A673 (cell line): ENCODE data around the gene C2CD3. TPM values are rescaled to one million over a fixed set of nuclear protein-coding genes. Genes with fewer than 3 reads are reported as not detected.

Experiments used
- BruUV-seq: library from RNA; stranded (reverse); fragments of 400-500 nt; replicated peaks from 2 replicates; lab custom pipeline; 2021; lab: Mats Ljungman, UMichigan
- CTCF ChIA-PET: fragments of 300-600 bp; sonication (Branson Sonifier 250); formaldehyde crosslinking; loops from one replicate; lab custom pipeline; 2022; ENCODE audit warnings: antibody characterized with exemption; lab: Charles Lee
- POLR2A ChIA-PET: fragments of 300-600 bp; sonication (Branson Sonifier 250); formaldehyde crosslinking; loops from one replicate; lab custom pipeline; 2022; ENCODE audit warnings: antibody characterized with exemption; ENCODE audit not compliant: low non-redundant PET; lab: Charles Lee
- DNase-seq: peaks from one replicate; pipeline ENCODE4 v3.0.0-alpha.2; 2015; ENCODE audit warnings: low spot score
- H3K27ac ChIP-seq: fragments of 200-600 bp; sonication (generic); 2 replicates; pipeline ENCODE4 v1.5.1; 2016; ENCODE audit warnings: mixed run types, low read depth, mild to moderate bottlenecking, mixed read lengths, antibody characterized with exemption, low read length; ENCODE audit not compliant: poor library complexity, severe bottlenecking
- H3K27me3 ChIP-seq: fragments of 200-600 bp; sonication (generic); replicated peaks from 2 replicates; pipeline ENCODE4 v1.6.1; 2017; ENCODE audit warnings: mixed run types, low read depth, mild to moderate bottlenecking, mixed read lengths, antibody characterized with exemption, low read length; ENCODE audit not compliant: insufficient read depth, poor library complexity
- H3K36me3 ChIP-seq: fragments of 200-600 bp; sonication (generic); 2 replicates; pipeline ENCODE4 v1.6.1; 2016; ENCODE audit warnings: mixed run types, mild to moderate bottlenecking, mixed read lengths, antibody characterized with exemption, low read length; ENCODE audit not compliant: insufficient read depth, poor library complexity, severe bottlenecking
- H3K4me1 ChIP-seq: fragments of 200-600 bp; sonication (generic); 2 replicates; pipeline ENCODE4 v1.6.1; 2017; ENCODE audit warnings: mixed run types, mild to moderate bottlenecking, mixed read lengths, antibody characterized with exemption, low read length; ENCODE audit not compliant: insufficient read depth, poor library complexity, severe bottlenecking
- H3K4me3 ChIP-seq: fragments of 200-600 bp; sonication (generic); 2 replicates; pipeline ENCODE4 v1.5.1; 2016; ENCODE audit warnings: low read depth, mixed run types, mild to moderate bottlenecking, mixed read lengths, low read length; ENCODE audit not compliant: poor library complexity, severe bottlenecking
- H3K9me3 ChIP-seq: fragments of 200-600 bp; sonication (generic); 2 replicates; pipeline ENCODE4 v1.6.1; 2016; ENCODE audit warnings: mixed run types, low read depth, mild to moderate bottlenecking, mixed read lengths, antibody characterized with exemption, low read length; ENCODE audit not compliant: poor library complexity, severe bottlenecking
- EZH2 ChIP-seq: fragments of 200-600 bp; sonication (generic); IDR thresholded peaks from 2 replicates; pipeline ENCODE4 v1.6.1; 2017; ENCODE audit warnings: borderline replicate concordance, low read depth, mild to moderate bottlenecking, mixed read lengths, antibody characterized with exemption, low read length; ENCODE audit not compliant: poor library complexity, severe bottlenecking
- intact Hi-C: fragments of 100-400 bp; cut with micrococcal nuclease; formaldehyde crosslinking; loops from one replicate; pipeline ENCODE4 v1.10.0; 2022; ENCODE audit not compliant: unreplicated experiment
- total RNA-seq: library from RNA; stranded (reverse); gene quantifications from 2 replicates; pipeline ENCODE4 v1.2.3, GENCODE V29; 2021
- TF ChIP-seq, protein P1 (sequence below): fragments of 300-800, 200-600 bp; sonication (generic); conservative IDR thresholded peaks from 2 replicates; pipeline ENCODE4 v1.5.1; 2017; ENCODE audit warnings: low read depth, mild to moderate bottlenecking, antibody characterized with exemption, low read length, moderate library complexity, mixed read lengths

Gene C2CD3
- total RNA-seq, 1 experiment from 2014 or later, result 49.1 TPM

GRCh38 chr11:74139151-74139918 lies 31.5 kb downstream of the C2CD3 start:
- Histone ChIP-seq H3K4me3 (no peak overlapping the region), H3K27me3 (no peaks in the 10 kb centered on the region), H3K9me3 (no peaks in the 10 kb centered on the region), H3K4me1 (peaks cover 20% of the 10 kb centered on the region), H3K27ac (peak overlapping the region; percentile 58), H3K36me3 (peaks cover 4% of the 10 kb centered on the region)
- no peak for DNase-seq
- ChIA-PET CTCF (no interaction called here), POLR2A (no interaction called here)
- BruUV-seq, result no TSS peak
- TF ChIP-seq EZH2, result no peak
- TF ChIP-seq, protein P1, sequence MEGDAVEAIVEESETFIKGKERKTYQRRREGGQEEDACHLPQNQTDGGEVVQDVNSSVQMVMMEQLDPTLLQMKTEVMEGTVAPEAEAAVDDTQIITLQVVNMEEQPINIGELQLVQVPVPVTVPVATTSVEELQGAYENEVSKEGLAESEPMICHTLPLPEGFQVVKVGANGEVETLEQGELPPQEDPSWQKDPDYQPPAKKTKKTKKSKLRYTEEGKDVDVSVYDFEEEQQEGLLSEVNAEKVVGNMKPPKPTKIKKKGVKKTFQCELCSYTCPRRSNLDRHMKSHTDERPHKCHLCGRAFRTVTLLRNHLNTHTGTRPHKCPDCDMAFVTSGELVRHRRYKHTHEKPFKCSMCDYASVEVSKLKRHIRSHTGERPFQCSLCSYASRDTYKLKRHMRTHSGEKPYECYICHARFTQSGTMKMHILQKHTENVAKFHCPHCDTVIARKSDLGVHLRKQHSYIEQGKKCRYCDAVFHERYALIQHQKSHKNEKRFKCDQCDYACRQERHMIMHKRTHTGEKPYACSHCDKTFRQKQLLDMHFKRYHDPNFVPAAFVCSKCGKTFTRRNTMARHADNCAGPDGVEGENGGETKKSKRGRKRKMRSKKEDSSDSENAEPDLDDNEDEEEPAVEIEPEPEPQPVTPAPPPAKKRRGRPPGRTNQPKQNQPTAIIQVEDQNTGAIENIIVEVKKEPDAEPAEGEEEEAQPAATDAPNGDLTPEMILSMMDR, result no peak
- intact Hi-C loops, result no loop called here

DNA sequence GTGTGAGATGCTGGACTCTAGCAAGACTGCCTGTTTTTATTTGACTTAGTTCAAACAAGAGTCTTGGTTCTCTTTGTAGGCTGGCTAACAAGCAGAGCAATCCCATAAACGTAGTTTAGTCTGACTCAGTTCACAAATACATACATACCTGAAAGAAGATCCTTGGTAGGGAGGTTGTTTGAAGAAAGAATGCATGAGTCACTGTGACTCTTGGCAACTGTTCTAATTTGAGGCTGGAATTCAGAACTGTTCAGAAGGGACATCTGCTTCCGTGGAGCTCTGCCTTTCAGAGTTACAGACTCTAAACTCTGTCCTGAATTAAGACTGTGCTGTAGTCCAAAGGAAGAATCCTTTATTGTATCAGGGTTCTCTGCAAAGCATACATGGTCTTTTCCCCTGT lies 32.2 kb downstream of the C2CD3 start:
- no peaks in the 10 kb centered on the region for H3K9me3 ChIP-seq
- H3K4me3 ChIP-seq, result no peak overlapping the region
- intact Hi-C loops, result no loop called here
- TF ChIP-seq, protein P1, result no peak
- no peak for TF ChIP-seq EZH2
- H3K36me3 ChIP-seq, result peaks cover 4% of the 10 kb centered on the region
- no peaks in the 10 kb centered on the region for H3K27me3 ChIP-seq
- H3K4me1 ChIP-seq, result peaks cover 20% of the 10 kb centered on the region
- POLR2A ChIA-PET, result no interaction called here
- no TSS peak for BruUV-seq
- H3K27ac ChIP-seq, result peak overlapping the region; percentile 58
- peak; percentile 83 for DNase-seq
- CTCF ChIA-PET, result no interaction called here

GRCh38 chr11:74138021-74138420 lies 32.8 kb downstream of the C2CD3 start:
- ChIA-PET CTCF (no interaction called here), POLR2A (no interaction called here)
- peak; percentile 28 for DNase-seq
- intact Hi-C loops, result no loop called here
- Histone ChIP-seq H3K27ac (peak overlapping the region; percentile 58), H3K27me3 (no peaks in the 10 kb centered on the region), H3K36me3 (peaks cover 4% of the 10 kb centered on the region), H3K9me3 (no peaks in the 10 kb centered on the region), H3K4me3 (no peak overlapping the region), H3K4me1 (peaks cover 20% of the 10 kb centered on the region)
- BruUV-seq, result no TSS peak
- TF ChIP-seq, protein P1, result no peak
- TF ChIP-seq EZH2, result no peak
